Measurements from ENCODE around the gene NOL4L.
"Not testable (repeated sequence)": the region's sequence is repeated elsewhere in the genome, so short reads cannot be mapped to it uniquely, and the experiment has no call there.

NOL4L gene

DNA sequence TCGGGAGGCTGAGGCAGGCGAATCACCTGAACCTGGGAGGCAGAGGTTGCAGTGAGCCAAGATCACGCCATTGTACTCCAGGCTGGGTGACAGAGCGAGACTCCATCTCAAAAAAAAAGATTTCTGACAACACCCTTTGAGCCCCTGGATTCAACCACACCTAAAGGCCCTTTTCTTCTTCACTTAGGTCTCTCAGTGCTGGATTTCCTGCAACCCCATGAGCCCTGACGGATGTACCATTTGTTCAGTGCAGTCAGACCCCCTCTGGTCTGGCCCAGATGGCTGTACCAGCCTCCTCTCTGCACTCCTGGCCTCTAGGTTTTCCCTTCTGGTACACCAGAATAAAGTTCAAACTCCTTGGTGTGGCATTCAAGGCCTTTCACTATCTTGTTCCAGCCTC is 9.1 kb upstream of the NOL4L start:
- no peak for DNase-seq

DNA sequence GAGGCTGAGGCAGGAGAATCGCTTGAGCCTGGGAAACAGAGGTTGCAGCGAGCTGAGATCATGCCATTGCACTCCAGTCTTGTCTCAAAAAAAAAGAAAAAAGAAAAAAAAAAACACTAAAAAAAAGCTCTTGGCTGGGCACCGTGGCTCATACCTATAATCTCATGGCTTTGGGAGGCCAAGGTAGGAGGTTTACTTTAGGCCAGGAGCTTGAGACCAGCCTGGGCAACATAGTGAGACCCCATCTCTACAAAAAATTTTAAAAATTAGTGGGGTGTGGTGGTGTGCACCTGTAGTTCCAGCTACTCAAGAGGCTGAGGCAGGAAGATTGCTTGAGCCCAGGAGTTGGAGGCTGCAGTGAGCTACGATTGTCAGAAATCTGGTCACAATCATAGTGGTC is 7.5 kb upstream of the NOL4L start:
- not testable (repeated sequence) for DNase-seq

DNA sequence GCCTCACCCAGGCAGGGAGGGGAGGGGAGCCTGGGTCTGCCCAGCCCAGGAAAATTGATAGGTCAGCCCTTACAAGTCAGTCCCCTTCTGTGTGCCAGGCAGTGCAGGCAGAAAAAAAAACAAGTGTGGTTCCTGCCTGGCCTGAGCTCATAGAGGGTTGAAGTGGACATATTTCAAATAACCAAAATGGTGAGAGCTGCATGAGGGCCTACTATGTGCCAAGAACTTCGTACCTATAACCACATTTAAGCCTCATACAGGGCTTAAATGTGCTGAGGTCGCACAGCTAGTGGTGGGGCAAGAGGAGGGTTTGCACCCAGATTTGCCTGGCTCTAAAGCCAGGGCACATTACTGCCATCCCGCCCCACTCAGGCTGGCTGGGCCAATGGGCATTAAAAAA is 6.9 kb upstream of the NOL4L start:
- DNase-seq, result no peak

DNA sequence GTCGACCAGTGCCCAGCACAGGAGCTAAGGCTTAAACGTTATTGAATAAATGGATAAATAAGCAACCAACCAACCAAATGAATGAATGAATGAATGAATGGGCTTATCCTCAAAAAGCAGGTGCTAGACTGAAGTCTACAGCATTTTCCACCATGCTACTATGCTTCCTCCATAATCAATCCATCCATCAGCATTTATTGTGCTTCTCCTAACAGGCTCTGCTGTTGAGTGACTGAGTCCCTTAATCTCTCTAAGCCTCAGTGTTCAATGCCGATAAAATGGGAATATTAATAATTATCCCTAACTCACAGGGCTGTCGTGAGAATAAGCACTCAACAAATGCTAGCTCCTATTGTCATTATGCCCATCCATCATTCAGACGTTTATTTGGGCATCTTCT is 4.6 kb upstream of the NOL4L start:
- no peak for DNase-seq

DNA sequence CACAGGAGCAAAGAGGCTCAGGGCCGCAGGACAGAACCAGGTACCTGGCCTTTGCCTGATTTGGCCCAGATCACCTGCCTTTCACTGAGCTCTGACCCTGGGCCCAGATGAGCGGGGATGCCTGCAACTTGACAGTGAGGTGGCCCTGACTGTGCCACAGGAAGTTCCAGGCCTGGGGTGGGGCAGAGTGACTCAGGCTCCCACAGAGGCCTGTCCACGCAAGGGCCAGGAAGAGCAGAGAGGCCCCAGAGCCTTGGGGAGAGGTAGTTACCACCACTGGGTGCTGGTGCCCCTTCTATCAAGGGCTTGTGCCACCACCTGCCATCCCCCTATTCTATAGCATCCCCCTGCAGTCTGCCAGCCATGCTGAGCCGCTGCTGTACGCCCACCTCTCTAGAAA is 4.1 kb upstream of the NOL4L start:
- DNase-seq, result peak; percentile 59

DNA sequence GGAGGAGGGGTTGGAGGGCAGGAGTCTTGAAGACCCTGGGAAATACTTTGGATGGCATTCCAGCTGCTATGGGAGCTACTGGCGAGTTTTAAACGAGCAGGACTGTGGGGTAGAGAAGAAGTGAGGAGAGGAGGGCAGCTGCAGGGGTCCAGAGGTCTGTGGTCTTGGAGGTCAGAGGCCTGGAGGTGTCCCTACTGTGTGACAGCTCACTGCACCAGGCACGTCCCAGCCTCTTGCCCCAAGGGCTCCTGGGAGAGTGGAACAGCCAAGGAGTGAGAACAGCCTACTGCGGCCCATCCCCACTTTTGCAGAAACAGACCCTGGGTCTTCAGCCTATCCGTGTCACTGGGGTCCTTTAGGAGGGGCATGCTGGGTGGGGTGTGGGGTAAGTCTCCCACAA is 2.9 kb upstream of the NOL4L start:
- no peak for DNase-seq

DNA sequence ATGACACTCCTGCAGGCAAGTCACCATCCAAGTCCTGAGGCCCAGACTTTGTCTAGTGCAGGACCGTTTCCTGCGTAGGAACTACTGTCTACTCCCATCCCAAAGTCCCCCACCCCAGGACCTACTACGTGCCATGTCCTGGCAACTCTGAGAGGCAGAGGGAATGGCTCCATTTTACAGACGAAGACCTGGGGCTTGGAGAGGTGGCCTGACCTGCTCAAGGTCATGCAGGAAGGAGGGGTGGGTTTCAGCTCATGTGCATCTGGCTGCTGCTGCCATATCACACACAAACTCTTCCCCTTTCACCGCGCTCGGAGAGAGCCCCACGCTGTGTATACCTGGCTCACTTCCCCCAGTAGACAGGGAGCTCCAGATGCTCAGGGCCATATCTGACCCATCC is 1.2 kb upstream of the NOL4L start:
- no peak for DNase-seq

DNA sequence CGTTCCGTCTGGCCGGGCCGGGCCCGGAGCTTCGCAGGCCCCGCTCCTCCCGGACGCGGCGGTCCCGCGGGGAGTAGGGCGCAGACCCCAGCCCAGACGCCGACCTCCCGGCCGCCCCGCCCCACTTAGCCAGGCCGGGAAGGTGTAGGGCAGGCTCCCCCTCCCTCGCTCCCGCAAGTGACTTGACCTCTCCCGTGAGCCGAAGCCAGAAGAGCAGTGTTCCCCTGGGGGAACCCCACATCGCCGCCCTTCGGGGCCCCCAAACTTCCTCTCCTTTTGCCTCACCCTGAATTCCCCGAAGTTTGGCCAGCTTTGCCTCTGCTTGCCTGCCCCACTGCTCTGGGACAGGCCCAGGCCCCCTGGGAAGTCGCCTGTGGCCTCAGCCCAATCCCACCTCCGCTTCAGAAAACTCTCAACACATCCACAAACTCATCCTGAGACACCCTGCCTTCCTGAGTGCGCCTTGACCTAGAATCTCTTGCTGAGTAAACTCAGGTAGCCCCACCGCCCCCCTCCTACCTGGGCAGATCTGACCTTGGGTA is 524 bp upstream of the NOL4L start:
- DNase-seq, result no peak

DNA sequence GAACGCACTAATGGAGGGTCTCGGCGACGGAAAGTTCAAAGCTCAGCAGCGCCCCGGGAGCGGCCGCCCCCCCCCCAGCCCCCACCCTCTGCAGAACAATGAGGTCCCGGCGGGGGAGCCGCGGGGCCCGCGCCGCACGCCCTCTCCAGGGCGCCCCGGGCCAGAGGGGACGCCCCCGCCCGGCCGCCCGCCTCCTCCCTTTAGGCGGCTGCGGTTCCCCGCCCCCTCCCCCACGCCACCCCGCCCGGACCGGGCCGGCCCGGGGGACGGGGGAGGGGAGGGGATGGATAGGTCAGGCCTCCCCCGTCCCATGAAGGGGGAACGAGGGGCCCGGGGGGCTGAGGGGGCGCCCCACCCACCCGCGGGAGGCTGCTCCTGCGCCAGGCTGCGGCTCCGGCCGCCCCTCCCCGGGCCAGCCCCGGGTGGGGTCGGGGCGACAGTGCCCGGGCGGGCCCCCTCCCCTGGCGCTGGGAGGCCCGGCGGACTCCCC is 1.5 kb downstream of the NOL4L start:
- DNase-seq, result no peak

DNA sequence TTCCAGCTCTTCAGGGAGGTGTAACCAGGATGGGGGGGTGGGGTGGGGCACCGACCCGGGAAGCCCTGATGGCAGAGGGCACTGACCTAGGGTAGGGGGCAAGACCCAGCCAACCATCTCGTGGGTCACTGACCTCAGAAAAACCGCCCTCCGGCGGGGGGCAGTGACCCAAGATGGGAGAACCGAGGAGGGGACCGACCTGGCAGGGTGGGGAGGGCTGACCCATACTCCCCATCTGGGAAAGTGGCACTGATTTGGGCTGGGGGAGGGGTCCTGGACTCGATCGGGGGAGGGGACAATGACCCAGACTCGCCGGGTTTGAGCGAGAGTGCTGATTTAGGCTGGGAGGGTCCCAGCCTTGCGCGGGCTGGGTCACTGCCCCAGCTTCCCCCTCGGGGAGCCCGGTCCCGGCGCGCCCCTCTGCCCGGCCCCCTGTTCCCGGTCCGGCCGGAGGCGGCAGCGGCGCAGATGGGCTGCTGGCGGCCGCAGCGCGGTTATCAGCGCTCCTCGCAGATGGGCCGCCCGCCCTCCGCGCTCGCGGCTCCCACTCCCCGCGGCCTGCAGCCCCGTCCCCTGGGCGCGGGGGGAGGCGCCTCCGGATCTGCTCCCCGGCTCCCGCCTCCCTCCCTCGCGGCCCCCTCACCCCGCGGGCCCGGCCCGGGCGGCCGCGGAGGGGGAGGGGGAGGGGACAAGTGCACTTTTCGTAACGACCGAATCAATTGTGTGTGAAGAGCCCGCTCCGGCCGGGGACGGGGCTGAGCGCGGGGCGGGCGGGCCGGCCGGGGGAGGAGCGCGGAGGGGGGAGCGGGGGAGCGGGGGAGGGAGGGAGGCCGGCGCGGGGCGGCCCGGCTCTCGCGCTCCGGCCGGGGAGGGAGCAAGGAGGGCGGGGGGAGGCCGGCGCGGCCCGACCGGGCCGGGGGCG is 2.2 kb downstream of the NOL4L start:
- no peak for DNase-seq

DNA sequence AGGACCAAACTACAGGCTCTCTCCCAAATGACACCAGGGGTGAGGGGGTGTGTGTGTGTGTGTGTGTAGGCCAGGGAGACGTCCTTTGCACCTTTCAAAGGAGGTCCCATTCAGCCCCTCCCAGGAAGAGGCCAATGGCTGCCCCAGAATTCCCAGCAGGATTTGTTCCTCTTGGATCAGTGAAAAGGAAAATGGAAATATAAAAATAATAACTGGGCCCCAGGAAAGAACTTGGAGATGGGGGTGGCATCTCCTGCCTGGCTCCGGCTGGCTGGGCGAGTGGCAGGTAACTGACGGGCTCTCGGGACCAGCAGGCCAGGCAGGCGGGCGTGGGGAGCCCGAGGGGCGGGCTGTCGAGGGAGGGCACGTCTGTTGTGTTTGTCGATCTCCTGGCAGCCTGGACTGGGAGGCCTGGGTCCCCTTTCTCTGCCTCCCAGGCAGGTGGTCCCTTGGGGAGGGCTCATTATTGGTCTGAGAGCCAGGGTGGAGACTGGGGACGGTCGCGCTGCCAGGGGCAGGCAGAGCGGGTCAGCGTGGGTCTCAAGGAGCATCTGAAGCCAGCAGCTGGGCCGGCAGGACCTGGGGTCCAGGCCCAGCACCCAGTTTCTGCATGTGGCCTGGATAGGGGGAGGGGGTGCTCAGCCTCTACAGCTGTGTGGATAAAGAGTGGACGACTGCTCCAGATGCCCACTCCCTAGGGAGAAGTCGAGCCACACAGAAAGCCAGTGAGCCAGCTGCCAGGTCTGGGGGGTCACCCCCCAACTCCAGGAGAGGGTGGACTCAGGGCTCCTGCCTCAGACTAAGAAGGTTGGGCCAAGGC is 3.1 kb downstream of the NOL4L start:
- no peak for DNase-seq

DNA sequence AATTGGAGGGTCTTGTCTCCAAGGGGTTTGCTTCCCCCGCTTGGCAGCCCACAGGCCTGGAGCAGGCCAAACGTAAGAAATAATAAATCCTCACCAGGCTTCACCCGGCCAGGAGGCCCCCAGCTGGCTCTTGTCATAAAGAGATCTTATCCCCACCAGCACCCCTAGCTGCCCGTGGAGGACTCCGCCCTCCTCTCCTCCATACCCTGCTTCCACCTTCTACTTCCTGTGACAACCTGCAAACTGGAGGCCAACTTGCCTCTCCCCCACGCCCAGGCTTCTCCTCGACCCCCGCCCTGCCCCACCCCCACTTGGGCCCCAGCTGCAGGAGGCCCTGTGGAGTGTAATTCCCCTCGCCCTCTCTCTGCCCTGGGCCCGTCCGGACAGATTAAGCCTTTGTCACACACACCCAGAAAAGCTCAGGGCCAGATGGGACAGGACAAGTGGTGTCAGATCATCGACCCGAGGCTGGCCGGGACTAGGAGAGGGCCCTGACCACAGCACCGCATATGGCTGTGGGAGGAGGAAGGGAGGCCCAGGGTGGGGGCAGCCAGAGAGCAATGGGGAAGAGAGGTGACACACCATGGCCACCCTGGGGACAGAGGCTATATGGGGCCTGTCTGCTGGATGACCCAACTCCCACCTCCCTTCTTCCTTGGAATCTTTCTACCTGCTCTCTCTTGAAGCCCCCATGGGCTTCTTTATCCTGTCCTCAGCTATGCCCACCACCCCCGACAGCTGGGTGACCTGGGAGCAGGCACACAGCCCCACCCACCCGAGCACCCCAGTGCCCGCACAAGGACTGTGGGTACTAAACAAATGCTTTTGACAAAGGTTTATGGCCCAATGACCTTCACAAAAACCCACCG is 3.9 kb downstream of the NOL4L start:
- peak; percentile 54 for DNase-seq

DNA sequence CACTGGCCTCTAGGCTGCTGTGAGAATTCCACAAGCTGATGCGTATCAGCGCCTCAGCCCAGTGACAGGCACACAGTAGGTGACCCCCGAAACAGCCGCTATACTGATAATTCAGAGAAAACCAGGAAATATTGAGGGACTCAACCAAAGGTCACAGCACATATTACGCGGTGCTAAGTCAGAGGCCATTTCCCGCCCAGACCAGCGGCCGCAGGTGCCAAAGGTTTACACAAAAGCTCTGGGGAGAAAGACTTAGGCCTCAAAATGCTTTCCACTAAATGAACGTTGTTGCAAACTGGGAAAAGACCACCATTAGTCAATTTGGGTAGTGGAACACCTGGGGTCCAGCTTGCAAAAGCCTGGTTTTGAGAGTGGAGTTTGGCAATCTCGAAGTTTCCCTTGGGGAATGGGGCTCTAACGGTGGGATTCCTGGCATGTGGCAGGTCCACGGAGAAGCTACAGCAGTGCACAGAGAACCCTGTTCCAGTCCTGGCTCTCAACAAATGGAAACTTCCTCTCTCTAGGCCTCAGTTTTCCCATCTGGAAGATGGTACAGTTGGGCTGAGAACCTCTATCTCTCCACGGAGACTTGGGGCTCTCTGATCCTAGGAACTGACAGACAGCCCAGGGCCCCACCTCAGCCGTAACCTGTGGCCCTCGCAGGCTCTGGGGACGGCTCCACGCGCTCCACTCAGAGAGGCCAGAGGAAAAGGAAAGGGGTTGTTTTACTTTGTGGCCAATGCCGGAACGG is 4.7 kb downstream of the NOL4L start:
- no peak for DNase-seq

DNA sequence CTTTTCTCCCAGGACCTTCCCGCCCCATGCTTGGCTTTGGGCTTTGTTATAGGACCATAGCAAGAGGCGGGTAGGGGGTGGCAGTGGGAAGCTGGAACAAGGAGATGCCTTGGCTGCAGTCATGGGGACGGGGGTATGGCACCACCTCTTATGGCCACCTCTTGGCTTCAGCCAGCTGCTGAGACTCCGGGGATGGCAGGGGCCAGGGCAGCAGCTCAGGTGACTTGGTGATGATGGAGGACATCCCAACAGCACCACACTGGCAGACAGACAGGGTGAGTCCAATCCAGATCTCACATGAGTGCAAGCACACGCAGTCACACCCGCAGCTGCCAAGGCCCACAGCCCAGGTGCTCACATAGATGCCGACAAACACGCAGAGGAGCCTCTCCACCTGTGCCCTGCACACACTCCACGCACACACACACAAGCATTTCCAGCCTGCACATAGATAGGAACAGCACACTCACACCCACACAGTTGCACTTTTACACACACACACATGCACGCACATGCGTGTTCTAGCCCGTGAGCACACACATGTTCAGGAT is 6.2 kb downstream of the NOL4L start:
- DNase-seq, result no peak

DNA sequence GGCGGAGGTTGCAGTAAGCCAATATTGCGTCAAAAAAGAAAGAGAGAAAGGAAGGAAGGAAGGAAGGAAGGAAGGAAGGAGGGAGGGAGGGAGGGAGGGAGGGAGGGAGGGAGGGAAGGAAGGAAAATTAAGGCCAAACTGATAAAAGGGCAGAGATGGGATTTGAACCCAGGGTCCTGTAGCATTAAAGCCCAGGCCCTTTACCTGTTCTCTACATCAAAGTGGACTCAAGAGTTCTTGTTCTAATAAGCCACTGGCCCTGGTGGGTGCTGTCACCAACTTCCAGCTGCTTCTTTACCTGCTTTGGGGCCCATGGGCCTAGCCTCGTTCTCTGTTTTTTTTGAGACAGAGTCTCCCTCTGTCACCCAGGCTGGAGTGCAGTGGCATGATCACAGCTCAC is 7.1 kb downstream of the NOL4L start:
- DNase-seq, result not testable (repeated sequence)

DNA sequence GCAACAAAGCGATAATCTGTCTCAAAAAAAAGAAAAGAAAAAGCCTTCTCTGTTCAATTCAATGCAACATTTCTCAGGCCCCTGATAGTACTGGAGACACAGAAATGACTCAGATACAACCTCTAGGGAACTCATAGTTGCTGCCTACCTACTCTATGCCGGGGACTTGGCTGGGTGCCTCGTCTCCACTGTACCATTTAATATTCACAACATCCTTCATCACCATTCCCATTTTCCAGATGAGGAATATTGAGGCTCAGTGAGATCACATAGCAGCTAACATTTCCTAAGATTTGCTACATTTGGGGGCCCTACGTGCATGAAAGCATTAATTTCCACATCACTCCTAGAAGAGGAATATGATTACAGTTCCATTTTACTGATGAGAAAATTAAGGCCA is 7.5 kb downstream of the NOL4L start:
- DNase-seq, result no peak

DNA sequence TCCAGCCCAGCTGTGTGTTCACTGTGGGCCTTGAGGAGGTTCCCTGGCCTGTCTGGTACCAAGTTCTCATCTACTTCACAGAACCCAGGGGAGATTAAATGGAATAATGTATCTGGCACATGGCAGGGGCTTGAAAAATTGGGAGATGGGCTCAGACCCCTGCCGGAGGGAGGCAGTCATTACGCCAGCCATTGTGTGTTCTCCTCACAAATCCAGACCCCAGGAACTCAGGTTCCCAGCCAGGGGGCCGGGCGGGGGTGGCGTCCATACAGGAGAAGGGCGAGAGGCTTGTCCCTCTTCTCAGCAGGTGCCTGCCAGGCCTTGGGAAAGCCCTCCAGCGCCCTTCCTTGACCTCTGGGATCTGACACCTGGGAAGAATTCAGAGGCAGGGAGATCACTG is 8.1 kb downstream of the NOL4L start:
- no peak for DNase-seq

DNA sequence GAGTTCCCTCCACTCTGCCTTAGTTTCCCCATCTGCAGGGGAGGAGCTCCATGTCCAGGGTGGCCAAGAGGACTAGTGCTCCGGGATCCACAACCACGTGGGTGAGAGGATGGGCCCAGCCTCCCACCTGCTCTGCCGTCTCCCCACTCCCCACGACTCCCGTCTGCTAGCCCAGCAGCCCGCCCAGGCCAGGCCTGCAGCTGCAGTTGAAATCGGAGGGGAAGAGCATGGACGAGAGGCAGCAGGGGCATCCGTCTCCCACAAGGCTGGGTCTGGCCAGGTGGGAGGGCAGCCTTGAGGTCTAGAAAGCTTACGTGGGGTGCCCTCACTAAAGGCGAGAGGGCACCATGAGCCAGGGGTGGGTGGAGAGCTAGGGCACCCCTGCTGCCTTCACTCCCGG is 8.6 kb downstream of the NOL4L start:
- DNase-seq, result no peak

DNA sequence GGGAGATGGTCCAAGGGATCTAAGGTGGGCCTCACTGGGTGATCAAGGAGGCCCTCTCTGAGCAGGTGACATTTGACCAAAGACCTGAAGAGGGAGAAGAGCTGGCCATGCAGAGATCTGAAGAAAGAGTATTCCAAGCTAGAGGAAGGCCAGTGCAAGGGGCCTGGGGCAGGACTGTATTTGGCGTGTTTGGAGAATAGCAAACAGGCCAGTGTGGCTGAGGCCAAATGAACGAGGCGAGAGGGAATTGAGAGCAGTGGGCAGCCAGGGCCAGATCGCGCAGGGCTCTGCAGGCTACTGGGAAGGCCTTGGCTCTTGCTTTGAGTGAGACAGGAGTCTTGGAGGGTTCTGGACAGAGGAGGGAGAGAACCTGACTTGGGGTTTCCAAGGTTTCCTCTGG is 9.3 kb downstream of the NOL4L start:
- no peak for DNase-seq

DNA sequence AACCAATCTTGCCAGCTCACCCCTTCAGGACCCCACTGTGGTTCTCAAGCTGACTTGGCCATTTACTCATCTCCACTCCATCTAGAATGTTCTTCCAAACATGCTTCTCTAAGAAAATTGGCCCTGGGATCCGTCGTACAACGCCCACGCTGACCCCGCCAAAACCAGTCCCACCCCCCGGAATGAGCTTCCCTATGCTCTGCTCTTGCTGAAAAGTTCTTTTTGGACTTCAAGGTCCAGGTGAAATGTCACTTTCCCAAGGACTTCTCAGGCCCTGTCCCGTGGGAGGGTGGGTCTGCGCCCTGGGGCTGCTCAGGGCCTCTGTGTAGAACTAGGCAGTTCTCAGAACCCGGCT is 9.9 kb downstream of the NOL4L start:
- no peak for DNase-seq

Measured in CD4-positive, alpha-beta T cell treated with Interleukin-15 for 1 hour (primary cell).